NCI-H2029 (cell line): ENCODE results near the gene PPRC1.
A peak's percentile ranks its signal among the peaks of the same experiment; 100 is the strongest.
"Not testable (repeated sequence)": the region's sequence is repeated elsewhere in the genome, so short reads cannot be mapped to it uniquely, and the experiment has no call there.

ENCODE experiments used
- DNase-seq: peaks from one replicate; lab custom pipeline; 2025; lab: John Stamatoyannopoulos, UW

Gene PPRC1

GRCh38 chr10:102150970-102151773, 18.3 kb downstream of the PPRC1 start:
- DNase-seq = no peak

- peak; percentile 89 for DNase-seq
Measured at GRCh38 chr10:102151774-102152544, 19.1 kb downstream of the PPRC1 start, which contains the start of gene NOLC1. TSS of gene NOLC1 (plus strand) at chr10:102152389. CDS start at chr10:102152411, 22 bp downstream.

- no peak for DNase-seq
Measured at GRCh38 chr10:102152545-102152890, 19.7 kb downstream of the PPRC1 start.

- DNase-seq = no peak
Measured at GRCh38 chr10:102153093-102153620, 20.3 kb downstream of the PPRC1 start.

GRCh38 chr10:102154466-102155116, 21.8 kb downstream of the PPRC1 start:
- no peak for DNase-seq

- DNase-seq = peak; percentile 20
Measured at GRCh38 chr10:102157224-102157623, 24.4 kb downstream of the PPRC1 start.

- no peak for DNase-seq
Measured at GRCh38 chr10:102159051-102159597, 26.3 kb downstream of the PPRC1 start.

GRCh38 chr10:102159831-102160230, 27.0 kb downstream of the PPRC1 start:
- DNase-seq = no peak

GRCh38 chr10:102163342-102163989, 30.6 kb downstream of the PPRC1 start:
- no peak for DNase-seq

GRCh38 chr10:102167861-102168260, 35.0 kb downstream of the PPRC1 start:
- DNase-seq = no peak

GRCh38 chr10:102170602-102171001, 37.8 kb downstream of the PPRC1 start:
- no peak for DNase-seq

GRCh38 chr10:102172288-102172687, 39.4 kb downstream of the PPRC1 start:
- DNase-seq = no peak

GRCh38 chr10:102175415-102175814, 42.6 kb downstream of the PPRC1 start:
- no peak for DNase-seq

- no peak for DNase-seq
Measured at GRCh38 chr10:102184606-102185005, 51.8 kb downstream of the PPRC1 start.

- DNase-seq = no peak
Measured at GRCh38 chr10:102185272-102185671, 52.4 kb downstream of the PPRC1 start.

- DNase-seq = no peak
Measured at GRCh38 chr10:102185811-102186527, 53.1 kb downstream of the PPRC1 start.

GRCh38 chr10:102188298-102188940, 55.6 kb downstream of the PPRC1 start:
- no peak for DNase-seq

- not testable (repeated sequence) for DNase-seq
Measured at GRCh38 chr10:102188941-102189898, 56.4 kb downstream of the PPRC1 start.

GRCh38 chr10:102191956-102192355, 59.1 kb downstream of the PPRC1 start:
- DNase-seq = no peak
